K562 (cell line): ENCODE data around the gene EWSR1. TPM values are rescaled to one million over a fixed set of nuclear protein-coding genes. Genes with fewer than 3 reads are reported as not detected.

Experiments
- ATAC-seq: fragments of 200-7000 bp; cut with Tn5 transposase; 3 replicates; pipeline ENCODE4 v1.9.1; 2020; ENCODE audit warnings: moderate library complexity
- BruUV-seq: library from RNA; stranded (reverse); fragments of 400-500 nt; replicated peaks from 2 replicates; lab custom pipeline; 2021; lab: Mats Ljungman, UMichigan
- CTCF ChIA-PET: fragments of 300-600 bp; formaldehyde crosslinking; extraction: SDS; loops from one replicate; lab custom pipeline; 2021; ENCODE audit warnings: low intra/inter-chr PET ratio; lab: Yijun Ruan, JAX
- POLR2A ChIA-PET: fragments of 300-600, 350-650 bp; sonication (Branson Sonifier 250); formaldehyde crosslinking; extraction: SDS; loops from one replicate; lab custom pipeline; 2021; ENCODE audit warnings: antibody characterized with exemption, inconsistent platforms; lab: Yijun Ruan, JAX
- DNase-seq, 4 experiments: peaks; one replicate each; pipeline versions ENCODE4 v3.0.0 to v3.0.0-alpha.2; 2011 to 2018; ENCODE audit warnings: low spot score in 3 of 4, mixed read lengths in 3 of 4; ENCODE audit errors: extremely low read depth in 1 of 4
- FAIRE-seq: peaks from 2 replicates; lab custom pipeline; 2011; peaks lifted over from hg19 to GRCh38; lab: Jason Lieb, UNC
- H2AFZ ChIP-seq: 2 replicates; pipeline ENCODE4 v1.6.0; 2011; ENCODE audit warnings: low read depth, low read length, control low read depth, inconsistent platforms
- H3K27ac ChIP-seq: fragments of 200-600 bp; 3 replicates; pipeline ENCODE4 v1.8.0; 2011; ENCODE audit warnings: low read depth, mild to moderate bottlenecking, control low read depth, inconsistent platforms, low read length, moderate library complexity, mixed read lengths; ENCODE audit errors: extremely low read depth
- H3K27me3 ChIP-seq, 2 experiments: fragments of 300-600 bp in 1 of 2; 2 replicates in 1 of 2; 3 replicates in 1 of 2; pipeline versions ENCODE4 v1.6.0 to v1.8.0; 2011; ENCODE audit warnings: inconsistent platforms in 2 of 2, low read length in 2 of 2, mild to moderate bottlenecking in 1 of 2, mixed read lengths in 1 of 2, moderate library complexity in 1 of 2; ENCODE audit not compliant: control insufficient read depth in 2 of 2, insufficient read depth in 2 of 2
- H3K36me3 ChIP-seq: fragments of 300-600 bp; 3 replicates; pipeline ENCODE4 v1.8.0; 2011; ENCODE audit warnings: mild to moderate bottlenecking, low read length, inconsistent platforms; ENCODE audit not compliant: control insufficient read depth, insufficient read depth
- H3K4me1 ChIP-seq, 2 experiments: fragments of 200-600 bp in 1 of 2; replicated peaks in 1 of 2; 2 replicates in 1 of 2; 3 replicates in 1 of 2; pipeline versions ENCODE4 v1.5.1 to v1.8.0; 2011; ENCODE audit warnings: inconsistent platforms in 2 of 2, low read length in 2 of 2, mild to moderate bottlenecking in 1 of 2, mixed read lengths in 1 of 2, moderate library complexity in 1 of 2; ENCODE audit not compliant: control insufficient read depth in 2 of 2, insufficient read depth in 2 of 2
- H3K4me2 ChIP-seq: 2 replicates; pipeline ENCODE4 v1.6.1; 2011; ENCODE audit warnings: low read length, control low read depth, inconsistent platforms, mixed read lengths; ENCODE audit not compliant: insufficient read depth
- H3K4me3 ChIP-seq: fragments of 200-600 bp; sonication (generic), shearing (Covaris generic); 2 replicates; pipeline ENCODE4 v1.5.1; 2016; ENCODE audit warnings: control low read depth, inconsistent platforms
- H3K79me2 ChIP-seq: fragments of 200-600 bp; 3 replicates; pipeline ENCODE4 v1.8.0; 2011; ENCODE audit warnings: low read length, inconsistent platforms; ENCODE audit not compliant: control insufficient read depth, insufficient read depth
- H3K9ac ChIP-seq, 2 experiments: 2 replicates each; pipeline versions ENCODE4 v1.6.0 to v1.6.1; 2011; ENCODE audit warnings: low read depth in 2 of 2, low read length in 2 of 2, control low read depth in 1 of 2, inconsistent platforms in 1 of 2, mild to moderate bottlenecking in 1 of 2, mixed read lengths in 1 of 2; ENCODE audit not compliant: insufficient read depth in 1 of 2
- H3K9me1 ChIP-seq: one replicate; pipeline ENCODE4 v1.6.0; 2011; ENCODE audit warnings: inconsistent platforms, mild to moderate bottlenecking, low read length, moderate library complexity; ENCODE audit not compliant: control insufficient read depth, insufficient read depth
- H3K9me3 ChIP-seq: replicated peaks from 2 replicates; pipeline ENCODE4 v1.5.1; 2011; ENCODE audit warnings: low read depth, low read length, inconsistent platforms; ENCODE audit not compliant: control insufficient read depth, insufficient read depth
- H4K20me1 ChIP-seq: replicated peaks from 2 replicates; pipeline ENCODE4 v1.6.1; 2011; ENCODE audit warnings: low read length, inconsistent platforms, mixed read lengths; ENCODE audit not compliant: control insufficient read depth, insufficient read depth
- ATF2 ChIP-seq: sonication (generic); formaldehyde crosslinking; IDR thresholded peaks from 2 replicates; pipeline ENCODE4 v1.8.1; 2022; ENCODE audit warnings: missing genetic modification reagents
- BCL6 ChIP-seq: fragments of 250-450 bp; sonication (Bioruptor Pico); IDR thresholded peaks from 2 replicates; pipeline ENCODE4 v1.4.0; 2020
- FIP1L1 ChIP-seq: fragments of 200-400 bp; formaldehyde crosslinking; IDR thresholded peaks from 2 replicates; pipeline ENCODE4 v1.6.1; 2018; ENCODE audit warnings: mild to moderate bottlenecking, low read depth, low read length; ENCODE audit not compliant: poor library complexity, severe bottlenecking
- HNRNPL ChIP-seq: fragments of 200-400 bp; formaldehyde crosslinking; IDR thresholded peaks from 2 replicates; pipeline ENCODE4 v1.6.1; 2017; ENCODE audit warnings: low read depth, mild to moderate bottlenecking, low read length
- POLR2G ChIP-seq: fragments of 200-400 bp; formaldehyde crosslinking; IDR thresholded peaks from 2 replicates; pipeline ENCODE4 v1.6.1; 2017; ENCODE audit warnings: low read depth, mild to moderate bottlenecking, antibody characterized with exemption, low read length, moderate library complexity
- RBFOX2 ChIP-seq: fragments of 200-400 bp; formaldehyde crosslinking; IDR thresholded peaks from 2 replicates; pipeline ENCODE4 v1.6.1; 2017; ENCODE audit warnings: low read depth, mild to moderate bottlenecking, low read length, moderate library complexity
- SFPQ ChIP-seq: fragments of 200-400 bp; formaldehyde crosslinking; IDR thresholded peaks from 2 replicates; pipeline ENCODE4 v1.6.1; 2017; ENCODE audit warnings: mild to moderate bottlenecking, low read depth, low read length, moderate library complexity
- TEAD2 ChIP-seq: fragments of 450-650 bp; IDR thresholded peaks from 2 replicates; pipeline ENCODE4 v1.6.1; 2016; ENCODE audit warnings: missing genetic modification characterization, control low read depth, missing compliant biosample characterization
- TFAM ChIP-seq: fragments of 250-450 bp; sonication (Bioruptor Pico); conservative IDR thresholded peaks from 2 replicates; pipeline ENCODE4 v1.5.0; 2021; ENCODE audit warnings: mild to moderate bottlenecking, moderate library complexity
- THAP12 ChIP-seq: fragments of 250-450 bp; sonication (Bioruptor Pico); IDR thresholded peaks from 2 replicates; pipeline ENCODE4 v1.9.0; 2021; ENCODE audit warnings: mild to moderate bottlenecking, inconsistent platforms
- ZBTB34 ChIP-seq: fragments of 250-450 bp; sonication (Bioruptor Pico); IDR thresholded peaks from 2 replicates; pipeline ENCODE4 v1.8.0; 2021; ENCODE audit warnings: mild to moderate bottlenecking, moderate library complexity
- ZBTB8A ChIP-seq: fragments of 450-650 bp; IDR thresholded peaks from 2 replicates; pipeline ENCODE4 v1.6.1; 2018; ENCODE audit warnings: mild to moderate bottlenecking, moderate library complexity; ENCODE audit not compliant: partially characterized antibody
- ZNF586 ChIP-seq: fragments of 450-650 bp; formaldehyde crosslinking; conservative IDR thresholded peaks from 2 replicates; pipeline ENCODE4 v1.4.0; 2020; ENCODE audit warnings: mild to moderate bottlenecking, moderate library complexity
- ZNF77 ChIP-seq: fragments of 250-450 bp; sonication (Bioruptor Pico); IDR thresholded peaks from 2 replicates; pipeline ENCODE4 v1.5.0; 2020
- WGBS: fragments of 100-300 bp; shearing (Covaris generic); methylation state at CpG from one replicate; pipeline ENCODE4 v1.1.6; 2016; ENCODE audit warnings: low coverage, mixed read lengths; ENCODE audit not compliant: insufficient coverage; ENCODE audit errors: missing lambda C conversion rate; 5-methylcytosine and 5-hydroxymethylcytosine counted together
- in situ Hi-C: fragments of 300-500 bp; cut with MboI; formaldehyde crosslinking; loops from 4 replicates; pipeline ENCODE4 v1.15.0; 2018; ENCODE audit warnings: inconsistent platforms, mixed read lengths
- intact Hi-C: fragments of 100-400 bp; cut with micrococcal nuclease; formaldehyde crosslinking; loops from 2 replicates; pipeline ENCODE4 v1.14.2; 2022
- polyA plus RNA-seq, 8 experiments: library from polyadenylated mRNA; depleted of rRNA in 4 of 8; stranded (reverse) in 5 of 8; unstranded in 3 of 8; fragments of >200 nt; fragmentation: Nextera tagmentation in 2 of 8; fragmentation: Illumina TruSeq in 1 of 8; extraction: Ambion mirVana in 2 of 8; extraction: Trizol in 1 of 8; gene quantifications; 2 replicates each; pipeline versions ENCODE4 v1.2.1 to v1.2.3, GENCODE V29; 2011 to 2014; ENCODE audit warnings: inconsistent platforms in 1 of 8, missing spikeins in 1 of 8
- total RNA-seq, 7 experiments: library from RNA; depleted of rRNA in 6 of 7; stranded (reverse); fragments of >200 nt in 6 of 7; fragmentation: Illumina TruSeq in 2 of 7; extraction: Trizol in 2 of 7; gene quantifications; 2 replicates each; pipeline versions ENCODE4 v1.2.1 to v1.2.3, GENCODE V29; 2011 to 2021; ENCODE audit warnings: low replicate concordance in 1 of 7

Gene EWSR1
- total and polyA plus RNA-seq, 9 of the 15 experiments (the other 6 are each of a cell fraction or from before 2014, with no cell fraction given): 83.3 to 450 (median 239) TPM

- TF ChIP-seq ZNF77 (CRISPR knock-in tag) (no peak), HNRNPL (no peak), ZBTB8A (no peak), SFPQ (no peak), TEAD2 (tag) (no peak), ZNF586 (CRISPR knock-in tag) (no peak), ATF2 (CRISPR knock-in tag) (no peak), BCL6 (CRISPR knock-in tag) (no peak), ZBTB34 (CRISPR knock-in tag) (no peak), THAP12 (CRISPR knock-in tag) (no peak), TFAM (CRISPR knock-in tag) (no peak), RBFOX2 (0 out of 2 replicates have a peak, but pooled peaks have one; percentile 16), FIP1L1 (no peak), POLR2G (0 out of 2 replicates have a peak, but pooled peaks have one; percentile 46)
- Histone ChIP-seq H3K27me3 (no peaks in the 10 kb centered on the region), H3K79me2 (no peaks in the 10 kb centered on the region), H3K9me1 (no peaks in the 10 kb centered on the region), H2AFZ (no peak overlapping the region), H4K20me1 (no peaks in the 10 kb centered on the region; the same call in 1 of the 2 replicates), H3K9me3 (no peaks in the 10 kb centered on the region), H3K4me2 (no peak overlapping the region), H3K36me3 (peaks cover 61% of the 10 kb centered on the region), H3K9ac (peak overlapping the region in 1 of 2 experiments; percentile 45; a peak in 1 of 4 replicates), H3K4me3 (no peak overlapping the region), H3K4me1 (peaks cover 7 to 27% of the 10 kb centered on the region in 2 experiments), H3K27ac (no peak overlapping the region)
- CTCF ChIA-PET: no interaction called here
- ATAC-seq (no peak), FAIRE-seq (no peak), DNase-seq (no peak)
- TSS peak; percentile 96 for BruUV-seq
- intact Hi-C loops: no loop called here
- WGBS: 87% methylated on average over 13 of the region's 19 CpGs
- POLR2A ChIA-PET: interaction anchor here (0.6 to 1.7 kb wide), 2 partner anchors 12 to 15 kb away, joined by 3 to 6 read pairs; no protein-coding TSS in a partner anchor
- in situ Hi-C loops: no loop called here
Observed at GRCh38 chr22:29299136-29299900, 31.2 kb downstream of the EWSR1 start.
